ENCODE measurements around the gene CIRBP. TPM values are rescaled to one million over a fixed set of nuclear protein-coding genes. Genes with fewer than 3 reads are reported as not detected.

Gene CIRBP
- polyA plus RNA-seq, 12 donors, result 391 to 559 (median 467) TPM

- DNase-seq, result peak; percentile 76
Measured at GRCh38 chr19:1252221-1252820, 16.8 kb upstream of the CIRBP start.

DNA sequence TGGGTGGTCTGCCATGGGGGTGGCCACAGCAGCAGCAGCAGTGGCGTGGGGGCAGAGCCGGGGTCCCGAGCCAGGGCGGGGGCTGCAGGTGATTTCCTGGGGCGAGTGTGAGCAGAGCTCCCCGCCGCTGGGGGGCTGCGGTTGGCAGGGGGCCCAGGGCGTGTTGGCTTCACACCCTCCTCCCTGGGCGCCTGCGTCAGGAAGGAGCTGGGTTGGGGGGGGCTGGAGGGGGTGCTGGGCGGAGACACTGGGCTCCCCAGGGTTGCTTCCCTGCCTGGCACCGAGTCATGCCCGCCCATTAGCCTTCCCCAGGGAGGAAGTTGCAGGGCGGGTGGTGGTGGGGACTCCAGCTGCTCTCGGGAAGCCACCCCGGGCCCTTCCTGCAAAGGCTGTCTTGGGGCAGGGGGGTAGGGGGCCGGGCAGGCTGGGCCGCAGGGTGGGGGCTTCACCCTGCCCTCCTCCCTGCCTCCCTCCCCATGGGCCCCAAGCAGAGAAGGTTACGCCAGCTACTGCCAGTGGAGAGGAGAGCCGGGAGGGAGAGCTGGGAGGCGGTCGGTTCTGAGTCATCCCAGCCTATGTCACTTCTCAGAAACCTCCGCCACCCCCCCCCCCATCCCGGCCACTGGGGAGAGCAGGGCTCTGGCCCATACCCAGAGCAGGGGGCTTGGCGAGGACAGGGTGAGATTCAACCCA lies 16.2 kb upstream of the CIRBP start:
- DNase-seq, result peak; percentile 64

- no peak for DNase-seq
Measured at GRCh38 chr19:1253514-1254080, 15.5 kb upstream of the CIRBP start.

DNA sequence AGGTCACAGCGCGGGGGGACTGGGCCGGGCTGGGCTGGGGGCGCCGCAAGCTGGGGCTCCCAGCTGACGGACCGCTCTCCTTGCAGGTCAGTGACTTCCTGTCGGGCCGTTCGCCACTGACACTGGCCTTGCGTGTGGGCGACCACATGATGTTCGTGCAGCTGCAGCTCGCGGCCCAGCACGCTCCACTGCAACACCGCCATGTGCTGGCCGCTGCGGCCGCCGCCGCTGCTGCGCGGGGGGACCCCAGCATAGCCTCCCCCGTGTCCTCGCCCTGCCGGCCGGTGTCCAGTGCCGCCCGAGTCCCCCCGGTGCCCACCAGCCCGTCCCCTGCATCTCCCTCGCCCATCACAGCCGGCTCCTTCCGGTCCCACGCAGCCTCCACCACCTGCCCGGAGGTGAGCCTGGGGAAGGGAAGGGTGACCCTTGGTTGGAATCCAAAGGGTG lies 15.0 kb upstream of the CIRBP start:
- no peak for DNase-seq

- DNase-seq, result no peak
Measured at GRCh38 chr19:1254530-1255185, 14.5 kb upstream of the CIRBP start.

- DNase-seq, result no peak
Measured at GRCh38 chr19:1255186-1256161, 13.7 kb upstream of the CIRBP start.

DNA sequence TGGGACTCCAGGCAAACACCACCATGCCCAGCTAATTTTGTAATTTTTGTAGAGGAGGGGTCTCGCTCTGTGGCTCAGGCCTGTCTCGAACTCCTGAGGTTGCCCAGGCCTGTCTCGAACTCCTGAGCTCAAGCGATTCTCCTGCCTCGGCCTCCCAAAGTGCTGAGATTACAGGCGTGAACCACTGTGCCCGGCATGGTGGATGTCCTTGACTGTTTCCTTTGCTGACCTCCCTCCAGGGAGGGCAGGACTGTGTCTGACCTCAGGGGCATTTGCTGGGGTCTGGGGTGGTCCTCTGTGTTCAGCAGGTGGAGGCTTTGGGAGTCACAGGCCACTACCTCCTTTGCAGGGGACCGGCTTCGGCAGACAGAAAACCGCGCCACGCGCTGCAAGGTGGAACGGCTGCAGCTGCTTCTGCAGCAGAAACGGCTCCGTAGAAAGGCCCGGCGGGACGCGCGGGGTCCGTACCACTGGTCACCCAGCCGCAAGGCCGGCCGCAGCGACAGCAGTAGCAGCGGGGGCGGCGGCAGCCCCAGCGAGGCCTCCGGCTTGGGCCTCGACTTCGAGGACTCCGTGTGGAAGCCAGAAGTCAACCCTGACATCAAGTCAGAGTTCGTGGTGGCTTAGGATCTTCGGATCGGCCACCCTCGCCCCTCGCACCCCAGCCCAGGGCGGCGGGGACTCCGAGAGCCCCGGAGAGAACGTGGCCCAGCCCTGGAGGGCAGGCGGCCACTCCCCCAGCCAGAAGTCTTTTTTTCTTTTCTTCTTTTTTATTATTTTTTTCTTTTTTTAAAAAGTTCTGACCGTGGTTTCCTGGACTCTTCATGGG lies 12.3 kb upstream of the CIRBP start:
- DNase-seq, result no peak

GRCh38 chr19:1257475-1258162 lies 11.5 kb upstream of the CIRBP start:
- no peak for DNase-seq

GRCh38 chr19:1258163-1258492 lies 11.0 kb upstream of the CIRBP start:
- no peak for DNase-seq

GRCh38 chr19:1258707-1259205 lies 10.4 kb upstream of the CIRBP start:
- no peak for DNase-seq

DNA sequence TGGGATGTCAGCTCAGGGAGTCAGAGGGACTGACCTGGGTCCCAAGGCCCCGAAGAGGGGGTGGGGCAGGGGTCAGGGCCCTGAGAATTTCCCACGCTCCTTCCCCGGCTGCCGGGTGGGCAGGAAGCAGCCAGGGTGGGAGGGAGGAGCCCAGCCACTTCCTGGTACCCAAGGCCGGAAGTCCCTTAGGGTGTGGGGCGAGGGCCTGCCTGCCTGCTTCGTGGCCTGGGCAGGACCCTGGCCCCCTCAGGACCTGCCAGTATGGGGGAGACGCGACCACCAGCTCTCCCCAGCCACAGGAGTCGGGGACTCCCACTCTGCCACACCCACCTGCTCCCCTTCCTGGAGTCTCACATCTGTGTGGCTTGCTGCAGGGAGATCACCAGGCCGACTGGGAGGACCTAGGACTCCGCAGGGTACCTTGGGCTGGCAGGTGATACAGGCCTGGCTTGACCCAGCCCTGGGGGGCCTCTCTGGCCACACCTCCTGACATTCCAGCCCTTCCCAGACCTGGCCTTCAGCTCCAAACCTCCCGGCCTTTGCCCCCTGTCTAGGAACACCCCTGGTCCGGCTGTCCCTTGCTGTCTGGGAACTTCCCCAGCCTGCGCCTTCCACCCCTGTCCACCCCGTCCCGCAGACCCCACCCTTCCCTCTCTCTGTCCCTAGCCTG lies 9.8 kb upstream of the CIRBP start:
- DNase-seq, result no peak

DNA sequence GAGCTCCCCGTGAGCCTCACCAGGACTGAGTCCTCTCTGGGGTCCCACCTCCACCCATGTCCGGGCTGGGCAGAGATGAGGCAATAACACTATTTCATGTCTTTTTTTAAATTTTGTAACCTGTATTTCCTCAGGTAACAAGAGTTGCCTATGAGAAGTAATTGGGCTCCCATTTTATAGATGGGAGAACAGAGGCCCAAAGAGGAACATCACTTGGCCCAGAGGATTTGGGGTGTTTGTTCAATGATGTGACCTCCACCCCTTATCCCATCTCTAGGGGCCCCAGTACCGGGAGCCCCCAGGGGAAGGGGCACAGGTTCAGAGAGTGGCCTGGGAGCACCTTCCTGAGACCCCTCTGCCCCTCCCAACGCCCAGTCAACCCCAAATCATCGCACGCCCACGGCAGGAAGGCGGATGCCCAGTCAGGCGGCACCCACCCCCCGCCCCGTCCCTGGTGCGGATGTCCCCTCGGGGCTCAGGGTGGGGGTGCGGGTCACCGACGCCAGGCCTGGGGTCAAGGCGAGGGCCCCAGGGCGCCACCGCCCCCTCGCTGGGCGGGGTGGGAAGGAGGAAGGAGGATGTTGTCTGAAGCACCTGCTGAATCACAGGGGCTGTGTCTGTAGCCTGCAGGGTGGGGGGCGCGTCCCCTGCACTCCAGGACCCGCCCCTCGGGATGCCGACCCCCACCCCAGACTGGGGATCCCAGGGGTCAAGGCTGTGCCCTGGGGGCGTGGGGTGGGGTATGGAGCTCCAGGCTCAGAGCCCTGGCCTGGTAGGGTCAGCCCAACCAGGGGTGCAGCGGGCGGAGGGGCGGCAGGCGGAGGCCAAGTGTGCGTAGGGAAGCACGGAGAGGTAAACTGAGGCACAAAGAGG lies 9.0 kb upstream of the CIRBP start:
- no peak for DNase-seq

DNA sequence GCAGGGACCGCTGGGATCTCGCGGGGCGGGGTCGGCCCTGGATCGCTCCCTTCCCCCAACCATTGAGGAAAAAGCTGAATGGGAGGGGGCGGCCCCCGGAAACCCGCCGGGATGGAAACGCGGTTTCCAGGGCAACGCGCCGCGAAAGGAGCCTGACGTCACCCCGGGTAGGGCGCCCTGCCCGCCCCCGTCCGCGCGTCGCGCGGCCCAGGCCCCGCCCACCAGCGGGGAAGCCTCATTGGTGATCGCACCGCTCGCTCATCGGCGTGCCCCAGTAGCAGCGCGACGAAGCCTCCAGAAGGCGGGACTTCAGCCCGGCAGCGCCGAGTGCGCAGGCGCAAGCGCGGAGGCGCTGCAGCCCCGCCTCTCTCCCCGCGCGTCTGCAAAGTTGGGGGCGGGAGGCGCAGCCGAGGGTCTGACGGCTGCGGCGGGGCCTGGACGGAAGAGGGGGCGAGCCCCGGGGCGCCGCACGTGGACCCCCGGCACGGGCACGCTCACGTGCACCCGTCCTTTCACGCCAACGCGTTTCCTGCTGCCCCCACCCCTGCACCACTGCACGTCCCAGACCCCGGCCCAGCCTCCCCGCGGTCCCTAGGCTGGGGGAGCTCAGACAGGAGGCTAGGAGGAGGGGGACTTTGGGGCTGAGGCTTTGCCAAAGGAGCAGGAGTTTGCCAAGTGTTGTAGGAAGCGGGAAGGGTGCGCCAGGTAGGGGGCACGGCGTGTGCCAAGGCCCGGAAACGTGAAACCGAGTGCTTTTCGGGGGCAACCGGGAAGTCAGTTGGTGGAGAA lies 8.2 kb upstream of the CIRBP start:
- peak; percentile 97 for DNase-seq

GRCh38 chr19:1261538-1261797 lies 7.7 kb upstream of the CIRBP start:
- no peak for DNase-seq

DNA sequence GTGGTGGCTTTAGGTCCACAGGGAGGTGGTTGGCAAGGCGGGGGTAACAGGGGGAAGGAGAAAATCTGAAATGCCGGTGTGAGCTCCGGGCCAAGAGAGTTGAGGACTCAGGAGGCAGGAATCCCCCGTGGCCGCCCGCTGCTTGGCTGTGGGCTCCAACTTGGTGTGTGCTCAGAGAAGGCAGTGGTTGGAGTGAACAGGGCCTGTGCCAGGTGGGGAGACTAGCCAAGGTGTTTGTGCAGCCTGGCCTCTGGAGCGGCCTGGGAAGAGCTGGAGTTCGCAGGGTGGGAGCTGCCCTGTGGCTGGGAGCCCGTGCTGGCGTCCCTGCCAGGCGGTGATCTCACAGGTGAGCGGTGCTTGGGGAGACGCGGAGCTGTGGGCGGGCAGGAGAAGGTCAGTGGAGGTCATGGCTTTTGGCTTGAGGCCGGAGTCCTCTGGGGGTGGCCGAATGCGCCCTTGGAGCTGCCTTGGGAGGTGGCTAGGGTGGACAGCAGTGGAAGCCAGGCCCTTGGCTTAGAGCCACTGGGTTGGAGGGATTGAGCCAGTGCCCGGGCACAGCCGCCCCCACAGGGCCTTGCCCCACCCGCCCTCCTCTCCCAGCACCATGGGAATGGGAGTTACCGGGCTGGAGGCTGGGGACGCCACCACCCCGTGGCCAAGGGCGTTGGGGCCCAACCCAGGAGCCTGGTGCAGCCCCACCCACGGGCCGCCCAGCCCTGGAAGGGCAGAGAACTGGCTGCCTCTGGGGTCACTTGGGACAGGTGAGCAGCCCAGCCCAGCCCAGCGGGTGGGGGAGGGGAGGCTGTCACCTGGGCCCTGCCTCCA lies 7.1 kb upstream of the CIRBP start:
- no peak for DNase-seq

DNA sequence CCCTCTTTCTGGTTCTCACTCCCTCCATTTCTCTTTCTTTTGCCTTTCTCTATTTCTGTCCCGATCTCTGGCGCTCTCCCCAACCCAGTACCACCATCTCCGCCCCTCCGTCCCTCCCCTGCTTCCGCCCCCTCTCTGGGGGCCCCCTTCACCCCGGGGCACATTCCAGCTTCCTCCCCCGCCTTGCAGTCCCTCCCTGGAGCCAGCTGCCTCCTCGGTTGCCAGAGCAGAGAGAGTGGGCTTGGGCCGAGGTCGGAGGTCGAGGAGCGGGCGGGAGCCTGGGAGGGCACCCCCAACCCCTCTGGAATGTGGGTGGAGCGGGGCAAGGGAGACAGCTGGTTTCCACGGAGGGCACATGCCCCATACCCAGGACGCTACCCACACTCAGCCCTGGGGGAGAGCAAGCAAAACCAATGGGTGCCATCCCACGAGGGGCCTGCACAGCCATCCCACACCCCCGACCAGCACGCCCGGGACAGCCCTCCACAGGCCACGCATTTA lies 6.5 kb upstream of the CIRBP start:
- no peak for DNase-seq

DNA sequence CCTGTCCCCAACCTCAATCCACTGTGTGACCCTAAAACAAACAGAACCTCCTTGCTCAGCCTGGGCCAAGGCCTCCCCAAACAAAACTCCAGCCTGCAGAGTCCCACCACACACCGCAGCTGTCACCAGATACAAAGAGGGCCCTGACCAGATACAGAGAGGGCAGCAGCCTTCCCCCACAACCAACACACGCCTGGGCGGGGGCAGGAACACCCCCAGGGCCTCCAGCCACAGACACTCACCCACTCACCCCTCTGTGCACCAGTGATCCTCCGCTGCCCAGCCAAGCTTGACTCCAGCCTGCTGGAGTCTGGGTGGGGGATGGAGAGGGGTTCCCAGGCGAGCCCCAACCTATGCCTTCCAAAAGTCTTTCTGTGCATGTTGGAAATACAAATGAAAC lies 5.9 kb upstream of the CIRBP start:
- no peak for DNase-seq

All from muscle of arm (tissue), 12 donors.